ENCODE results near the gene VPS36.

DNA sequence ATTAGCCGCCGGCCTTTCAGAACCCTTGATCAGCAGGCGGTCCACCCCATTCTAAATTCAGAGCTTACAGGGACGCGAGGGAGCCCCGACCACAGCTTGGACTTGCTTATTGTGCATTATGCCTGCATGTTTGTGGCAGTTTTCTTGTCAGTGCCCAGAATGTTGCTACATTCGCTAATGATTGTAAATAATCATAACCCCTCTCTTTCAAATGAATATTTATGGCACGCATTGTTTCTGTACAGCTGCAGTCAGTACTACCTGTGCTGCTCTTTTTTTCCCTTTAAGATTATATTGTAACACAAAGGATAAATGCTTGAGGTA is 321 bp upstream of the VPS36 start:
- no peak for TF ChIP-seq POLR2AphosphoS5 (IDR thresholded peaks at IDR 0.05)
- TF ChIP-seq, protein P1, sequence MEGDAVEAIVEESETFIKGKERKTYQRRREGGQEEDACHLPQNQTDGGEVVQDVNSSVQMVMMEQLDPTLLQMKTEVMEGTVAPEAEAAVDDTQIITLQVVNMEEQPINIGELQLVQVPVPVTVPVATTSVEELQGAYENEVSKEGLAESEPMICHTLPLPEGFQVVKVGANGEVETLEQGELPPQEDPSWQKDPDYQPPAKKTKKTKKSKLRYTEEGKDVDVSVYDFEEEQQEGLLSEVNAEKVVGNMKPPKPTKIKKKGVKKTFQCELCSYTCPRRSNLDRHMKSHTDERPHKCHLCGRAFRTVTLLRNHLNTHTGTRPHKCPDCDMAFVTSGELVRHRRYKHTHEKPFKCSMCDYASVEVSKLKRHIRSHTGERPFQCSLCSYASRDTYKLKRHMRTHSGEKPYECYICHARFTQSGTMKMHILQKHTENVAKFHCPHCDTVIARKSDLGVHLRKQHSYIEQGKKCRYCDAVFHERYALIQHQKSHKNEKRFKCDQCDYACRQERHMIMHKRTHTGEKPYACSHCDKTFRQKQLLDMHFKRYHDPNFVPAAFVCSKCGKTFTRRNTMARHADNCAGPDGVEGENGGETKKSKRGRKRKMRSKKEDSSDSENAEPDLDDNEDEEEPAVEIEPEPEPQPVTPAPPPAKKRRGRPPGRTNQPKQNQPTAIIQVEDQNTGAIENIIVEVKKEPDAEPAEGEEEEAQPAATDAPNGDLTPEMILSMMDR (IDR thresholded peaks at IDR 0.05), result peak in 3 of 4 experiments; percentile 7 to 80 (median 43)

Measured in sigmoid colon (tissue), 4 donors.